IMR-90 (cell line): ENCODE results near the gene CHRD. TPM values are rescaled to one million over a fixed set of nuclear protein-coding genes. Genes with fewer than 3 reads are reported as not detected.

Experiments used
- ATAC-seq: fragments of 200-7000 bp; cut with Tn5 transposase; 2 replicates; pipeline ENCODE4 v1.9.1; 2020; ENCODE audit warnings: low read depth, mild to moderate bottlenecking, moderate library complexity
- BruUV-seq: library from RNA; stranded (reverse); fragments of 400-500 nt; replicated peaks from 2 replicates; lab custom pipeline; 2021; lab: Mats Ljungman, UMichigan
- CTCF ChIA-PET: fragments of 300-600 bp; formaldehyde crosslinking; extraction: SDS; loops from one replicate; lab custom pipeline; 2021; ENCODE audit warnings: antibody characterized with exemption; lab: Yijun Ruan, JAX
- POLR2A ChIA-PET: fragments of 300-600 bp; sonication (Branson Sonifier 250); formaldehyde crosslinking; loops from one replicate; lab custom pipeline; 2022; ENCODE audit warnings: antibody characterized with exemption; ENCODE audit not compliant: unreplicated experiment; lab: Charles Lee
- DNase-seq: peaks from one replicate; pipeline ENCODE4 v3.0.0; 2013
- H2AFZ ChIP-seq: replicated peaks from 2 replicates; pipeline ENCODE3; 2013; ENCODE audit warnings: low read length, mild to moderate bottlenecking; ENCODE audit not compliant: poor library complexity
- H2AK5ac ChIP-seq: 2 replicates; pipeline ENCODE4 v1.6.1; 2013; ENCODE audit warnings: low read depth, low read length, inconsistent platforms
- H2AK9ac ChIP-seq: replicated peaks from 2 replicates; pipeline ENCODE3; 2013; ENCODE audit warnings: mild to moderate bottlenecking, low read depth, low read length, moderate library complexity; ENCODE audit not compliant: poor library complexity
- H2BK120ac ChIP-seq: 2 replicates; pipeline ENCODE4 v1.6.1; 2013; ENCODE audit warnings: low read depth, low read length, inconsistent platforms
- H2BK15ac ChIP-seq: 3 replicates; pipeline ENCODE4 v1.6.1; 2013; ENCODE audit warnings: low read depth, low read length, inconsistent platforms
- H2BK20ac ChIP-seq: 2 replicates; pipeline ENCODE4 v1.6.1; 2013; ENCODE audit warnings: low read depth, mild to moderate bottlenecking, inconsistent platforms, low read length, moderate library complexity
- H2BK5ac ChIP-seq: 2 replicates; pipeline ENCODE4 v1.6.1; 2013; ENCODE audit warnings: mild to moderate bottlenecking, low read depth, low read length, inconsistent platforms; ENCODE audit not compliant: poor library complexity, severe bottlenecking
- H3K14ac ChIP-seq: replicated peaks from 2 replicates; pipeline ENCODE4 v1.6.1; 2013; ENCODE audit warnings: low read depth, low read length, inconsistent platforms
- H3K18ac ChIP-seq: 2 replicates; pipeline ENCODE4 v1.6.1; 2013; ENCODE audit warnings: low read depth, low read length, control low read depth
- H3K23ac ChIP-seq: 2 replicates; pipeline ENCODE4 v1.6.1; 2013; ENCODE audit warnings: low read depth, low read length, inconsistent platforms
- H3K27ac ChIP-seq: 2 replicates; pipeline ENCODE4 v1.5.1; 2013; ENCODE audit warnings: mild to moderate bottlenecking, control low read depth, low read length; ENCODE audit not compliant: insufficient read depth
- H3K27me3 ChIP-seq: 2 replicates; pipeline ENCODE4 v1.6.1; 2013; ENCODE audit warnings: low read length; ENCODE audit not compliant: control insufficient read depth, insufficient read depth
- H3K36me3 ChIP-seq: 2 replicates; pipeline ENCODE4 v1.6.1; 2013; ENCODE audit warnings: low read length, mixed read lengths; ENCODE audit not compliant: control insufficient read depth, insufficient read depth
- H3K4ac ChIP-seq: 2 replicates; pipeline ENCODE4 v1.6.1; 2013; ENCODE audit warnings: low read depth, low read length, inconsistent platforms
- H3K4me1 ChIP-seq: 2 replicates; pipeline ENCODE4 v1.6.1; 2013; ENCODE audit warnings: low read length, mixed read lengths; ENCODE audit not compliant: control insufficient read depth, insufficient read depth
- H3K4me2 ChIP-seq: 2 replicates; pipeline ENCODE4 v1.6.1; 2013; ENCODE audit warnings: low read depth, mild to moderate bottlenecking, control low read depth, low read length, moderate library complexity
- H3K4me3 ChIP-seq: 2 replicates; pipeline ENCODE4 v1.5.1; 2013; ENCODE audit warnings: low read depth, mild to moderate bottlenecking, control low read depth, low read length, moderate library complexity; ENCODE audit not compliant: insufficient read depth
- H3K56ac ChIP-seq: 2 replicates; pipeline ENCODE4 v1.6.1; 2013; ENCODE audit warnings: low read length, inconsistent platforms; ENCODE audit not compliant: insufficient read depth; ENCODE audit errors: extremely low read depth
- H3K79me1 ChIP-seq, 2 experiments: 2 replicates each; pipeline ENCODE4 v1.6.1; 2013; ENCODE audit warnings: low read length in 2 of 2, inconsistent platforms in 1 of 2, low read depth in 1 of 2
- H3K9ac ChIP-seq: 2 replicates; pipeline ENCODE4 v1.6.1; 2013; ENCODE audit warnings: low read depth, low read length, control low read depth
- H3K9me1 ChIP-seq: 2 replicates; pipeline ENCODE4 v1.6.1; 2013; ENCODE audit warnings: low read length, inconsistent platforms; ENCODE audit not compliant: insufficient read depth
- H3K9me3 ChIP-seq: 2 replicates; pipeline ENCODE4 v1.6.1; 2013; ENCODE audit warnings: low read length; ENCODE audit not compliant: control insufficient read depth, insufficient read depth
- H4K20me1 ChIP-seq: 2 replicates; pipeline ENCODE4 v1.6.1; 2013; ENCODE audit warnings: low read length, inconsistent platforms; ENCODE audit not compliant: insufficient read depth
- H4K5ac ChIP-seq: 2 replicates; pipeline ENCODE4 v1.6.1; 2013; ENCODE audit warnings: mild to moderate bottlenecking, low read depth, low read length, control low read depth
- H4K8ac ChIP-seq, 2 experiments: 2 replicates each; pipeline ENCODE4 v1.6.1; 2013; ENCODE audit warnings: low read depth in 2 of 2, low read length in 2 of 2, control low read depth in 1 of 2, inconsistent platforms in 1 of 2
- H4K91ac ChIP-seq: 2 replicates; pipeline ENCODE4 v1.6.1; 2013; ENCODE audit warnings: low read depth, low read length, inconsistent platforms; ENCODE audit not compliant: insufficient read depth
- CEBPB ChIP-seq: IDR thresholded peaks from 2 replicates; pipeline ENCODE4 v1.6.1; 2012; ENCODE audit warnings: low read depth, low read length, improper control_type of control experiment
- CTCF ChIP-seq: conservative IDR thresholded peaks from 2 replicates; pipeline ENCODE4 v1.5.1; 2012; ENCODE audit warnings: mild to moderate bottlenecking, low read depth, low read length, improper control_type of control experiment
- MAFK ChIP-seq: IDR thresholded peaks from 2 replicates; pipeline ENCODE4 v1.6.1; 2012; ENCODE audit warnings: low read depth, low read length, improper control_type of control experiment
- WGBS, 2 experiments: methylation state at CpG; one replicate each; pipeline versions ENCODE4 v1.1.5 to v1.1.7; 2013; ENCODE audit warnings: missing lambda C conversion rate in 2 of 2; ENCODE audit not compliant: insufficient read length in 1 of 2; ENCODE audit errors: extremely low coverage in 2 of 2; 5-methylcytosine and 5-hydroxymethylcytosine counted together
- dilution Hi-C: fragments of 300-500 bp; cut with HindIII; formaldehyde crosslinking; loops from one replicate; pipeline ENCODE4 v1.14.3; 2018; ENCODE audit warnings: low sequenced_read_pairs; ENCODE audit not compliant: unreplicated experiment
- in situ Hi-C: fragments of 300-500 bp; cut with MboI; formaldehyde crosslinking; loops from 3 replicates; pipeline ENCODE4 v1.14.3; 2019; ENCODE audit warnings: low sequenced_read_pairs, inconsistent platforms, mixed read lengths
- intact Hi-C: fragments of 100-400 bp; cut with micrococcal nuclease; formaldehyde crosslinking; loops from 2 replicates; pipeline ENCODE4 v1.10.0; 2022
- polyA plus RNA-seq, 3 experiments: library from polyadenylated mRNA; depleted of rRNA; stranded (reverse); fragments of >200 nt; gene quantifications; 2 replicates each; pipeline ENCODE4 v1.2.3, GENCODE V29; 2012; ENCODE audit warnings: low replicate concordance in 1 of 3
- total RNA-seq: library from RNA; depleted of rRNA; stranded (reverse); fragments of >200 nt; gene quantifications from 2 replicates; pipeline ENCODE4 v1.2.3, GENCODE V29; 2012

CHRD gene
- total and polyA plus RNA-seq, 2 of the 4 experiments (the other 2 are of a cell fraction): under 0.01 to 0.09 TPM

- Histone ChIP-seq H2BK120ac (no peak overlapping the region), H2BK5ac (no peak overlapping the region), H4K5ac (no peak overlapping the region), H3K14ac (no peak overlapping the region), H3K4me3 (no peak overlapping the region), H2BK15ac (no peak overlapping the region), H3K9ac (no peak overlapping the region), H2AFZ (no peak overlapping the region), H3K4ac (no peak overlapping the region), H2AK9ac (no peak overlapping the region), H4K20me1 (peaks cover 11% of the 10 kb centered on the region; the same call in 1 of the 2 replicates), H3K4me2 (no peak overlapping the region), H4K8ac (no peak overlapping the region), H3K56ac (no peak overlapping the region), H3K9me1 (no peaks in the 10 kb centered on the region), H3K36me3 (peaks cover 8% of the 10 kb centered on the region), H3K18ac (no peak overlapping the region), H3K23ac (no peak overlapping the region), H4K91ac (no peak overlapping the region), H3K9me3 (no peaks in the 10 kb centered on the region), H3K27ac (no peak overlapping the region), H2AK5ac (no peak overlapping the region), H3K4me1 (0 out of 2 replicates have a peak, but pooled peaks cover 6% of the 10 kb centered on the region), H3K79me1 (0 out of 4 replicates have a peak, but pooled peaks cover 0 to 3% of the 10 kb centered on the region in 2 experiments), H2BK20ac (no peak overlapping the region), H3K27me3 (peaks cover 32% of the 10 kb centered on the region)
- 0 out of 2 replicates have a peak, but pooled peaks have one; percentile 36 for TF ChIP-seq MAFK
- no peak for TF ChIP-seq CEBPB
- no peak for TF ChIP-seq CTCF
- in situ Hi-C loops: loop anchor here (5.0 to 10.0 kb wide), 3 partner anchors 160 to 432 kb away; no protein-coding TSS in a partner anchor
- ChIA-PET POLR2A (no interaction called here), CTCF (interaction anchor here (0.8 to 1.9 kb wide), 16 partner anchors 8 to 436 kb away, joined by 3 to 30 read pairs (median 7); partner anchors contain the start of gene CHRD)
- no peak for DNase-seq
- dilution Hi-C loops: loop anchor here (25.0 kb wide), 1 partner anchor 165 kb away; no protein-coding TSS in a partner anchor
- ATAC-seq: no peak
- 72% methylated on average over 5 of the region's 8 CpGs; no CpG with 5 or more reads in 1 of the 2 experiments for WGBS, 2 experiments
- no TSS peak for BruUV-seq
- intact Hi-C loops: loop anchor here (5.0 kb wide), 2 partner anchors 405 to 430 kb away; no protein-coding TSS in a partner anchor
Measured at GRCh38 chr3:184372296-184372821, 7.5 kb upstream of the CHRD start.
